ENCODE results near the gene CTNNBL1.
A peak's percentile ranks its signal among the peaks of the same experiment; 100 is the strongest.

CTNNBL1 gene

DNA sequence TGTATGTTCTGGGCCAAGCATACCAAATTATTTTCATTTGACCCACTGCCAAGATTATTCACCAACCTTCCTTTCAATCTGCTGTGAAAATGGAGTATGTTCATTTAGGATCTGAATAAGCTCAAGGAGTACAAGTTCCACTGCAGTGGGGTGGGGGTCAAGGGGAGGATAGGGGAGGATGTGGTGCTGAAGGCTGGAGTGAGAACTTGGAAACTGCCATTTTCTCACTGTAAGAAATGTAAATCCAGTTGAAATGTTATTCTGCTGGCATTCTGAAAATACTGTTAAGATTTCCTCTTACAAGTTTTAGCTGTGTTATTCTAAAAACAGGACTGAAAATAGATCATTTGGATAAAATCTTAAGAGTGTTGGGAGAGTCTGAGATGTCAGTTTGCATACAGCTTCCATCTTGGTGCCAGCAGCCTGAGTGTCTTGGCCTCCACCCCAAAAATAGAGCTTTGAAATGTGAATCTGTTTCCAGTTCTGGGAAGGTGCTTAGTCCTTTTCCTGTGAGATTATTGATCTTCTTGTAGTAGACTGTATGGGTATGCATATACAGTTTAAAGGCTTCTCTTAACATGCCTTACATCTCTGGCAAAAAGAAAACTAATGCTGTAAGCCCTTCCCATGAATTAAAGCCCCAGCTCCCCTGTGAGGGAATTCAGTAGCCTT lies 84.3 kb downstream of the CTNNBL1 start:
- peaks cover 0 to 29% of the 10 kb centered on the region in 2 experiments for H3K36me3 ChIP-seq (ENCODE audit: control insufficient read depth in 1 of 2, insufficient read depth in 2 of 2, low read depth in 1 of 2, low read length in 2 of 2)
- no peak overlapping the region for H2AFZ ChIP-seq (ENCODE audit: low read depth, low read length)
- H3K14ac ChIP-seq (ENCODE audit: low read length in 2 of 2) = no peak overlapping the region
- no peaks in the 10 kb centered on the region for H3K4me1 ChIP-seq (ENCODE audit: control insufficient read depth, insufficient read depth, low read depth, low read length)
- DNase-seq = no peak
- no peak overlapping the region for H2AK5ac ChIP-seq (ENCODE audit: low read length, severe bottlenecking)
- no peak overlapping the region for H2BK120ac ChIP-seq (ENCODE audit: low read depth, low read length)
- no peak overlapping the region for H2BK15ac ChIP-seq (ENCODE audit: low read depth, poor library complexity, severe bottlenecking)
- no peak overlapping the region for H3K4me3 ChIP-seq (ENCODE audit: insufficient read depth in 1 of 2, low read depth in 1 of 2, low read length in 2 of 2)
- no peaks in the 10 kb centered on the region for H3K9me3 ChIP-seq (ENCODE audit: control insufficient read depth, low read length)
- H3K27me3 ChIP-seq (ENCODE audit: control insufficient read depth in 1 of 2, insufficient read depth in 1 of 2, low read length in 2 of 2) = no peaks in the 10 kb centered on the region
- no peak overlapping the region for H3K27ac ChIP-seq (ENCODE audit: low read length, poor library complexity, severe bottlenecking)
- no peak overlapping the region for H3K4me2 ChIP-seq (ENCODE audit: low read length, poor library complexity, severe bottlenecking)
- no peak overlapping the region for H3K18ac ChIP-seq (ENCODE audit: low read depth in 1 of 2, low read length in 2 of 2)
- no peak overlapping the region for H3K4ac ChIP-seq (ENCODE audit: low read depth in 1 of 2, low read length in 2 of 2)
- no peak overlapping the region for H2BK12ac ChIP-seq (ENCODE audit: low read length in 2 of 2)
- H3K23ac ChIP-seq (ENCODE audit: low read length in 2 of 2) = no peak overlapping the region
- peaks cover 4% of the 10 kb centered on the region for H3K79me1 ChIP-seq (replicated peaks; ENCODE audit: low read length, poor library complexity, severe bottlenecking)
- no peak overlapping the region for H2BK5ac ChIP-seq (ENCODE audit: low read depth, low read length, poor library complexity, severe bottlenecking)
- no peak overlapping the region for H4K8ac ChIP-seq (ENCODE audit: low read length)
- H3K9ac ChIP-seq (ENCODE audit: low read length) = no peak overlapping the region
- no peak overlapping the region for H4K91ac ChIP-seq (ENCODE audit: low read length)

DNA sequence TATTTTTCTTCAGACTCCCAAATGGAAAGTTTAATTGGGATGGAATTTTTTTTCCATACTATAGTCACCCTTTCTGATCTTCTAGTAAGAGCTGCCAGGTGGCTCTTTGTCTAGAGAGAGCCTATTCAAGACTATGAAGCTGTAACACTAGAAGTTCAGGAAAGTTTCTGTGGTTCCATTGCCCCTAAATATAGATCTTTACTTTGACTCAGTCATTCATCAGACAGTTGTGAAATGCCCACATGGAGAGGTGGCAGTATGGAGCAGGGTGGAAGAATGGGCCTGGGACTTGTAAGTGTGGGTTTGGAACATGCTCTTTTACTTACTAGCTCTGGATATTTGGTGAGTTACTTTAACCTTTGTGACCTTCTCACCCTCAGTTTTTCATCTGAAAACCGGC lies 87.8 kb downstream of the CTNNBL1 start:
- Histone ChIP-seq H3K23ac (ENCODE audit: low read length in 2 of 2) (no peak overlapping the region), H2BK5ac (ENCODE audit: low read depth, low read length, poor library complexity, severe bottlenecking) (no peak overlapping the region), H2AFZ (ENCODE audit: low read depth, low read length) (no peak overlapping the region), H4K91ac (ENCODE audit: low read length) (no peak overlapping the region), H3K4me3 (ENCODE audit: insufficient read depth in 1 of 2, low read depth in 1 of 2, low read length in 2 of 2) (no peak overlapping the region), H3K27ac (ENCODE audit: low read length, poor library complexity, severe bottlenecking) (no peak overlapping the region), H2BK120ac (ENCODE audit: low read depth, low read length) (no peak overlapping the region), H2BK15ac (ENCODE audit: low read depth, poor library complexity, severe bottlenecking) (no peak overlapping the region), H3K9me3 (ENCODE audit: control insufficient read depth, low read length) (no peaks in the 10 kb centered on the region), H3K4me1 (ENCODE audit: control insufficient read depth, insufficient read depth, low read depth, low read length) (no peaks in the 10 kb centered on the region), H3K4ac (ENCODE audit: low read depth in 1 of 2, low read length in 2 of 2) (no peak overlapping the region), H3K14ac (ENCODE audit: low read length in 2 of 2) (no peak overlapping the region), H2BK12ac (ENCODE audit: low read length in 2 of 2) (no peak overlapping the region), H3K27me3 (ENCODE audit: control insufficient read depth in 1 of 2, insufficient read depth in 1 of 2, low read length in 2 of 2) (no peaks in the 10 kb centered on the region), H3K4me2 (ENCODE audit: low read length, poor library complexity, severe bottlenecking) (no peak overlapping the region), H3K79me1 (replicated peaks; ENCODE audit: low read length, poor library complexity, severe bottlenecking) (peaks cover 10% of the 10 kb centered on the region), H3K36me3 (ENCODE audit: control insufficient read depth in 1 of 2, insufficient read depth in 2 of 2, low read depth in 1 of 2, low read length in 2 of 2) (peaks cover 4 to 21% of the 10 kb centered on the region in 2 experiments), H2AK5ac (ENCODE audit: low read length, severe bottlenecking) (no peak overlapping the region), H4K8ac (ENCODE audit: low read length) (no peak overlapping the region), H3K9ac (ENCODE audit: low read length) (no peak overlapping the region), H3K18ac (ENCODE audit: low read depth in 1 of 2, low read length in 2 of 2) (no peak overlapping the region)
- DNase-seq = peak; percentile 10
- WGBS = no CpG with 5 or more reads among the region's 1 CpG

GRCh38 chr20:37786043-37786442 lies 92.2 kb downstream of the CTNNBL1 start:
- Histone ChIP-seq H2BK15ac (ENCODE audit: low read depth, poor library complexity, severe bottlenecking) (no peak overlapping the region), H3K18ac (ENCODE audit: low read depth in 1 of 2, low read length in 2 of 2) (no peak overlapping the region)

GRCh38 chr20:37789408-37789807 lies 95.6 kb downstream of the CTNNBL1 start:
- WGBS = no CpG with 5 or more reads among the region's 1 CpG

More at GRCh38 chr20:37786043-37786442, 92.2 kb downstream of the CTNNBL1 start:
- Histone ChIP-seq H3K4ac (ENCODE audit: low read depth in 1 of 2, low read length in 2 of 2) (no peak overlapping the region), H4K8ac (ENCODE audit: low read length) (no peak overlapping the region), H3K14ac (ENCODE audit: low read length in 2 of 2) (no peak overlapping the region), H3K4me3 (ENCODE audit: insufficient read depth in 1 of 2, low read depth in 1 of 2, low read length in 2 of 2) (no peak overlapping the region), H2BK5ac (ENCODE audit: low read depth, low read length, poor library complexity, severe bottlenecking) (no peak overlapping the region), H3K9ac (ENCODE audit: low read length) (no peak overlapping the region), H3K79me1 (replicated peaks; ENCODE audit: low read length, poor library complexity, severe bottlenecking) (peaks cover 6% of the 10 kb centered on the region), H3K27me3 (ENCODE audit: control insufficient read depth in 1 of 2, insufficient read depth in 1 of 2, low read length in 2 of 2) (no peaks in the 10 kb centered on the region), H2BK120ac (ENCODE audit: low read depth, low read length) (no peak overlapping the region), H3K4me2 (ENCODE audit: low read length, poor library complexity, severe bottlenecking) (no peak overlapping the region), H3K4me1 (ENCODE audit: control insufficient read depth, insufficient read depth, low read depth, low read length) (no peaks in the 10 kb centered on the region), H4K91ac (ENCODE audit: low read length) (no peak overlapping the region), H2AK5ac (ENCODE audit: low read length, severe bottlenecking) (no peak overlapping the region), H3K9me3 (ENCODE audit: control insufficient read depth, low read length) (no peaks in the 10 kb centered on the region), H2AFZ (ENCODE audit: low read depth, low read length) (no peak overlapping the region), H3K27ac (ENCODE audit: low read length, poor library complexity, severe bottlenecking) (no peak overlapping the region), H2BK12ac (ENCODE audit: low read length in 2 of 2) (no peak overlapping the region), H3K23ac (ENCODE audit: low read length in 2 of 2) (no peak overlapping the region), H3K36me3 (ENCODE audit: control insufficient read depth in 1 of 2, insufficient read depth in 2 of 2, low read depth in 1 of 2, low read length in 2 of 2) (peaks cover 4 to 39% of the 10 kb centered on the region in 2 experiments)
- no CpG with 5 or more reads among the region's 1 CpG for WGBS
- DNase-seq = no peak

More at GRCh38 chr20:37789408-37789807, 95.6 kb downstream of the CTNNBL1 start:
- Histone ChIP-seq H2BK12ac (ENCODE audit: low read length in 2 of 2) (no peak overlapping the region), H3K9ac (ENCODE audit: low read length) (no peak overlapping the region), H3K4me2 (ENCODE audit: low read length, poor library complexity, severe bottlenecking) (no peak overlapping the region), H3K4ac (ENCODE audit: low read depth in 1 of 2, low read length in 2 of 2) (no peak overlapping the region), H2BK120ac (ENCODE audit: low read depth, low read length) (no peak overlapping the region), H3K27ac (ENCODE audit: low read length, poor library complexity, severe bottlenecking) (no peak overlapping the region), H3K23ac (ENCODE audit: low read length in 2 of 2) (no peak overlapping the region), H2BK5ac (ENCODE audit: low read depth, low read length, poor library complexity, severe bottlenecking) (no peak overlapping the region), H3K4me3 (ENCODE audit: insufficient read depth in 1 of 2, low read depth in 1 of 2, low read length in 2 of 2) (no peak overlapping the region), H2AK5ac (ENCODE audit: low read length, severe bottlenecking) (no peak overlapping the region), H3K4me1 (ENCODE audit: control insufficient read depth, insufficient read depth, low read depth, low read length) (no peaks in the 10 kb centered on the region), H3K14ac (ENCODE audit: low read length in 2 of 2) (no peak overlapping the region), H3K36me3 (ENCODE audit: control insufficient read depth in 1 of 2, insufficient read depth in 2 of 2, low read depth in 1 of 2, low read length in 2 of 2) (peaks cover 8 to 44% of the 10 kb centered on the region in 2 experiments), H2AFZ (ENCODE audit: low read depth, low read length) (no peak overlapping the region), H4K91ac (ENCODE audit: low read length) (no peak overlapping the region), H3K79me1 (replicated peaks; ENCODE audit: low read length, poor library complexity, severe bottlenecking) (peaks cover 6% of the 10 kb centered on the region), H3K9me3 (ENCODE audit: control insufficient read depth, low read length) (no peaks in the 10 kb centered on the region), H3K18ac (ENCODE audit: low read depth in 1 of 2, low read length in 2 of 2) (no peak overlapping the region), H4K8ac (ENCODE audit: low read length) (no peak overlapping the region), H2BK15ac (ENCODE audit: low read depth, poor library complexity, severe bottlenecking) (no peak overlapping the region), H3K27me3 (ENCODE audit: control insufficient read depth in 1 of 2, insufficient read depth in 1 of 2, low read length in 2 of 2) (no peaks in the 10 kb centered on the region)
- DNase-seq = no peak

Measured in mesenchymal stem cell (in vitro differentiated cells and primary cell).